ENCODE results near the gene STMN1.

The STMN1 gene

DNA sequence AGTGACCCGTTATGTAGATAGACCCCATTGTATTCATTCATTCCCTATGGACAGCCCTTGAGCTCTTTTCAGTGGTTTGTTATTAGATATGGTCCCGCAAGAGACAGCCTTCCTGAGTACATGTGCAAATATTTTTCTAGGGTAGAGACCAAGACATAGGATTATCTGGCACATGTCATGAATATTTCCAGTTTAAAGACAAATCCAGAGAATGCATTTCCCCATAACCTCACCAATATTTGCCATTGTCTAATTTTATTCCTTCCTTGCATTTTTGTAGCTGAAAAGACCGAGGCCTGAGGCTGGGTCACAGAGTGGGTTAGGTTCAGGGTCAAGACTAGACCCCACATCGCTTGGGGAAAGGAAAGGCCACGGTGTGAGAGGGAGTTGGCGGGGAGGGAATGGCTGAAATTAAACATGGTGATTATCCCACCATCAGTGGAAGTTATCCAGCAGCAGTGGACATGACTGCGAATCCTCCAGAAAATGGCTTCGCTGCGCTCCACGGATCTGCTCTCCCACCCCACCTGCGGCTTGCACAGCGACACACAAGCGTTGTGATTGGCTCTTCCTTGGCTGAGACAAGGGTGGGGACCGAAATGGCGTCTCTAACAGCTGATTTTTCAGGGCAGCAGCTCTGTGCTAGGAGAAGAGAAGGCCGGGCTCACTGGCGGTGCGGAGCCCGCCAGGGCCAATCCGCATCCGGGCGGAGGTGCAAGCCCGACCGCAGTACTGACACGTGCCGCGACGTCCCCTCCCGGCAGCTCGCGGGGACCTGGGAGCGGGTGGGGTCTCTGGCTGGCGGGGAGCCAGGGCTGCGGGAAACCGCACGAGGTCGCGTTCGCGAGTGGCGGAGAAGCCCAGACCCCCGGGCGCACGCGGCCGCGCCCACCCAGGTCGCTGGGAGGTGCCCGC is 16.1 kb upstream of the STMN1 start:
- ChIA-PET CTCF (no interaction called here), POLR2A (ENCODE audit: low non-redundant PET) (no interaction called here)
- H3K27ac ChIP-seq: peak overlapping the region; percentile 55
- DNase-seq (ENCODE audit: low spot score): no peak
- TF ChIP-seq, protein P1, sequence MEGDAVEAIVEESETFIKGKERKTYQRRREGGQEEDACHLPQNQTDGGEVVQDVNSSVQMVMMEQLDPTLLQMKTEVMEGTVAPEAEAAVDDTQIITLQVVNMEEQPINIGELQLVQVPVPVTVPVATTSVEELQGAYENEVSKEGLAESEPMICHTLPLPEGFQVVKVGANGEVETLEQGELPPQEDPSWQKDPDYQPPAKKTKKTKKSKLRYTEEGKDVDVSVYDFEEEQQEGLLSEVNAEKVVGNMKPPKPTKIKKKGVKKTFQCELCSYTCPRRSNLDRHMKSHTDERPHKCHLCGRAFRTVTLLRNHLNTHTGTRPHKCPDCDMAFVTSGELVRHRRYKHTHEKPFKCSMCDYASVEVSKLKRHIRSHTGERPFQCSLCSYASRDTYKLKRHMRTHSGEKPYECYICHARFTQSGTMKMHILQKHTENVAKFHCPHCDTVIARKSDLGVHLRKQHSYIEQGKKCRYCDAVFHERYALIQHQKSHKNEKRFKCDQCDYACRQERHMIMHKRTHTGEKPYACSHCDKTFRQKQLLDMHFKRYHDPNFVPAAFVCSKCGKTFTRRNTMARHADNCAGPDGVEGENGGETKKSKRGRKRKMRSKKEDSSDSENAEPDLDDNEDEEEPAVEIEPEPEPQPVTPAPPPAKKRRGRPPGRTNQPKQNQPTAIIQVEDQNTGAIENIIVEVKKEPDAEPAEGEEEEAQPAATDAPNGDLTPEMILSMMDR (conservative IDR thresholded peaks at IDR 0.05; ENCODE audit: low read depth): no peak

DNA sequence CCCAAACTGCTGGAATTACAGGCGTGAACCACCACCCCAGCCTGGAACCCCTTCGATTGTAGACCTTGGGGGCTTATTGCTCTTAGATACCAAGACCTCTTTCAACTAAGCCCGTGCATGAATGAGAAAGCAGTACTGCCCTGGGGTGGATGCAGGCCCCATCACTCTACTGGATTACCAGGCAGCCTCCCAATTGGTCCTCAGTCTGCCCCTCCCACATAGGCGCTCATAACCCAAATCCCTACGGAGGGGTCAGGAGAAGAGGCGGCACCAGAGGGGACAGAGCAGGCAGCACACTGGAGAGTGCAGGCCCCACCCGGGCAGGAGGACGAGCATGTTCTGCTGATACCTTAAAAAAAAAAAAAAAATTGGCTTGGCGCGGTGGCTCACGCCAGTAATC is 12.4 kb upstream of the STMN1 start:
- CTCF ChIA-PET: no interaction called here
- no peak overlapping the region for H3K27ac ChIP-seq
- POLR2A ChIA-PET (ENCODE audit: low non-redundant PET): no interaction called here
- TF ChIP-seq, protein P1 (conservative IDR thresholded peaks at IDR 0.05; ENCODE audit: low read depth): no peak
- no peak for DNase-seq (ENCODE audit: low spot score)

DNA sequence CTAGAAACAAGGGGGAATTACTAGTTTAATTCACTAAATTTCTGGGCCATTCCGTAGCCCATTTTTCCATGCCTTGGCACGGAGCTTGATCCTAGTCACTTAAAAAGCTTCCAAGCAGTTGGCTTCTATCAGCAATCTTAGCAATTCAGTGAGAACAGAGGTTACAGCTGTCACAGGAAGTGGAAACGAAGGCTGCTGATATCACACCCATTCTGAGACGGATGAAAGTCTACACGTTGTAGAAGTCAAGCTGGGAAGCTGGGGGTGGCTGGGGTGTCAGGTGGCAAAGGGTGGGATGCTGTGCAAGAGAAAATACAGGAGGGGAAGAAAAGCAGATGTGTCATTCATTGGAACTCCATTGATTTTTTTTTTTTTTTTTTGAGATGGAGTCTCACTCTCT is 11.8 kb upstream of the STMN1 start:
- no peak overlapping the region for H3K27ac ChIP-seq
- CTCF ChIA-PET: no interaction called here
- TF ChIP-seq, protein P1 (conservative IDR thresholded peaks at IDR 0.05; ENCODE audit: low read depth): no peak
- POLR2A ChIA-PET (ENCODE audit: low non-redundant PET): no interaction called here
- no peak for DNase-seq (ENCODE audit: low spot score)

DNA sequence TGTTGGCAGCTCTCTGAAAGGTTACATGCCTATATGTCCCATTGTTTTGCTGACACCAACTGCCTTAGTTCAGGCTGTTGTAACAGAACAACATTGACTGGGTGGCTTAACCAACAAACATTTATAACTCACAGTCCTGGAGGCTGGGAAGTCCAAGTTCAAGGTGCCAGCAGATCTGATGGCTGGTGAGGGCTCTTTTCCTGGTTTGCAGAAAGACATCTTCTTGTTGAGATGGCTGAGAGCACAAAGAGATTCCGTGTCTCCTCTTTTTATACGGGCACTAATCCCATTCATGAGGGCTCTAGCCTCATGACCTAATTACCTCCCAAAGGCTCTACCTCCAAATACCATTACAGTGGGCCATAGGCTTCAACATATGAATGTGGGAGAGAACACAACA is 10.2 kb upstream of the STMN1 start:
- DNase-seq (ENCODE audit: low spot score): no peak
- ChIA-PET CTCF (no interaction called here), POLR2A (ENCODE audit: low non-redundant PET) (no interaction called here)
- H3K27ac ChIP-seq: no peak overlapping the region
- TF ChIP-seq, protein P1 (conservative IDR thresholded peaks at IDR 0.05; ENCODE audit: low read depth): no peak

DNA sequence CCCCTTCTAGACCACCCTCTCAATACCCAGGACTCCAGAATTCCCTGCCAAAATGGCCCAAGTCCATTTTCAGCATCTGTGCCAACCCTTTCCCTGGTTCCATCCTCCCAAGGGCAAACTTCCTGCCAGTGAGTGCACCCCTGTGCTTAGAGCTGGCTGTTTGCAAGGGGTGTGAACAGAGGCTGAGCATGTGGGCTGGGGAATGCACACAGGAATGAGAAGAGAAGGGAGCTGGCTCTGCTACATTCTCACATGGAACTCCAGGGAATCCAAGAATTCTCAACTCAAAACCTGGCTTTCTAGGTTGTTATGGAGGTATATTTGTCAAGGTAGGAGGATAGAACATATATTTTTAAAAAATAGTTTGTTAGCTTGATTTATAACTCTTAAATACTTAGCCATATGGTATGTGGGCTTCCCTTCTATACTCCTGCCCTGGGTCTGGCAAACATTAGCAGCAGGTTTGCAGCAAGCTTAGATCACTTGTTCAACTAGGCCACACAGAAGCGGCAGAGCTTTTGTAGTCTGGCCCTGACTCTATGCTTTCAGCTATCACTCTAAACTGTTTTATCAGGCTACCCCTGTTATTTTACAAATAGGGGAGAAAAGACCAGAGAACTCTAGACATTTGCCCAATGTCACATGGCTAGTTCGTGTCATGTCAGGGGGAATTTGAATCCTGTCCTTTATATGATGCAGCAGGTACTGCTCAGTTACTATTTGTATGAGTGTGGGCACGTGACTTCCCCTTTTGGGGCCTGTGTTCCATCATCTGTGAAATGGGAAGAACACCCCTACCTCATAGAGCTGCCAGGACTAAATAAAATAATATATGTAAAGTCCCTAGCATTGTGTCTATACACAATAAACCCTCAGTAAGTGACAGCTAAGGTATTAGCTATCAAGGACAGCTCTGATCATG is 8.1 kb upstream of the STMN1 start:
- no peak overlapping the region for H3K27ac ChIP-seq
- TF ChIP-seq, protein P1 (conservative IDR thresholded peaks at IDR 0.05; ENCODE audit: low read depth): no peak
- no peak for DNase-seq (ENCODE audit: low spot score)
- ChIA-PET POLR2A (ENCODE audit: low non-redundant PET) (no interaction called here), CTCF (interaction anchor here (0.7 kb wide), 2 partner anchors 30 to 319 kb away, joined by 4 to 5 read pairs; no protein-coding TSS in a partner anchor)

DNA sequence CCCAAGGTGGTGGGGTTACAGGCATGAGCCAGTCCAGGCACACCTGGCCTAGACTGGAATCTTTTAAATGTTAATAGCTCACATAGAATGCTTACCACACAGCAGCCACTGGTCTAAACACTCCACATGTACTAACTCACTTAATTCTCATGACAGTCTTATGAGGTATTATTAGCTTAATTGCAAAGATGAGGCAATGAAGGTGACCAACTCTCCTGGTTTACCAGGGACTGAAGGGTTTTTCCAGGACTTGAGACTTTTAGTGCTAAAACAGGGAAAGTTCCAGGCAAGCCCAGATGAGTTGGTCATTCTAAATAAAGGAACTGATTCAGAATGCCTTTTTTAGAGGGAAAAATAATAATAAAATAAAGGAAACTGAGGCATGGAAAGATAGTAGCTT is 7.0 kb upstream of the STMN1 start:
- H3K27ac ChIP-seq: no peak overlapping the region; the same call in 1 of the 2 replicates
- CTCF ChIA-PET: interaction anchor here (0.5 to 0.7 kb wide), 2 partner anchors 127 to 189 kb away, joined by 3 to 4 read pairs; no protein-coding TSS in a partner anchor
- POLR2A ChIA-PET (ENCODE audit: low non-redundant PET): no interaction called here
- TF ChIP-seq, protein P1 (conservative IDR thresholded peaks at IDR 0.05; ENCODE audit: low read depth): no peak
- no peak for DNase-seq (ENCODE audit: low spot score)

All from RWPE1 (cell line).